ENCODE data around the gene SAMD14. TPM values are rescaled to one million over a fixed set of nuclear protein-coding genes. Genes with fewer than 3 reads are reported as not detected.
A peak's percentile ranks its signal among the peaks of the same experiment; 100 is the strongest.

The SAMD14 gene
- total RNA-seq, 1 experiment from 2014 or later: not detected

- no peaks in the 10 kb centered on the region for H3K9me3 Mint-ChIP-seq (ENCODE audit: low read depth, unreplicated experiment)
- H3K27me3 Mint-ChIP-seq (ENCODE audit: unreplicated experiment): peaks cover 63% of the 10 kb centered on the region
- CTCF ChIA-PET: no interaction called here
- no peak for DNase-seq
- H3K36me3 Mint-ChIP-seq (ENCODE audit: insufficient read depth, unreplicated experiment): peaks cover 17% of the 10 kb centered on the region
- peak overlapping the region; percentile 36 for H3K27ac Mint-ChIP-seq (ENCODE audit: unreplicated experiment)
- intact Hi-C loops (cut with micrococcal nuclease; ENCODE audit: unreplicated experiment): no loop called here
- peaks cover 23% of the 10 kb centered on the region for H3K4me1 Mint-ChIP-seq (ENCODE audit: low read depth, unreplicated experiment)
- no TSS peak for BruUV-seq (replicated peaks)
- no peak for TF ChIP-seq CTCF (IDR thresholded peaks at IDR 0.05; ENCODE audit: unreplicated experiment)
- H3K4me3 Mint-ChIP-seq (ENCODE audit: low read depth, unreplicated experiment): peak overlapping the region; percentile 57
Observed at GRCh38 chr17:50129353-50129727, 620 bp downstream of the SAMD14 start.

GRCh38 chr17:50128441-50129352, 1.3 kb downstream of the SAMD14 start:
- TF ChIP-seq CTCF (IDR thresholded peaks at IDR 0.05; ENCODE audit: unreplicated experiment): no peak
- peak overlapping the region; percentile 57 for H3K4me3 Mint-ChIP-seq (ENCODE audit: low read depth, unreplicated experiment)
- DNase-seq: peak; percentile 21
- peaks cover 23% of the 10 kb centered on the region for H3K4me1 Mint-ChIP-seq (ENCODE audit: low read depth, unreplicated experiment)
- H3K9me3 Mint-ChIP-seq (ENCODE audit: low read depth, unreplicated experiment): no peaks in the 10 kb centered on the region
- peaks cover 64% of the 10 kb centered on the region for H3K27me3 Mint-ChIP-seq (ENCODE audit: unreplicated experiment)
- CTCF ChIA-PET: no interaction called here
- peak overlapping the region; percentile 10 for H3K27ac Mint-ChIP-seq (ENCODE audit: unreplicated experiment)
- BruUV-seq (replicated peaks): no TSS peak
- peaks cover 11% of the 10 kb centered on the region for H3K36me3 Mint-ChIP-seq (ENCODE audit: insufficient read depth, unreplicated experiment)
- intact Hi-C loops (cut with micrococcal nuclease; ENCODE audit: unreplicated experiment): no loop called here

- no peak for TF ChIP-seq CTCF (IDR thresholded peaks at IDR 0.05; ENCODE audit: unreplicated experiment)
- H3K27me3 Mint-ChIP-seq (ENCODE audit: unreplicated experiment): peaks cover 73% of the 10 kb centered on the region
- peaks cover 6% of the 10 kb centered on the region for H3K36me3 Mint-ChIP-seq (ENCODE audit: insufficient read depth, unreplicated experiment)
- no peaks in the 10 kb centered on the region for H3K9me3 Mint-ChIP-seq (ENCODE audit: low read depth, unreplicated experiment)
- H3K27ac Mint-ChIP-seq (ENCODE audit: unreplicated experiment): peak overlapping the region; percentile 10
- intact Hi-C loops (cut with micrococcal nuclease; ENCODE audit: unreplicated experiment): no loop called here
- CTCF ChIA-PET: interaction anchor here (0.7 to 1.5 kb wide), 2 partner anchors 13 to 26 kb away, joined by 3 to 8 read pairs; no protein-coding TSS in a partner anchor
- DNase-seq: peak; percentile 26
- H3K4me1 Mint-ChIP-seq (ENCODE audit: low read depth, unreplicated experiment): peaks cover 23% of the 10 kb centered on the region
- no peak overlapping the region for H3K4me3 Mint-ChIP-seq (ENCODE audit: low read depth, unreplicated experiment)
- BruUV-seq (replicated peaks): no TSS peak
Observed at GRCh38 chr17:50127697-50128361, 2.1 kb downstream of the SAMD14 start.

- no peak overlapping the region for H3K4me3 Mint-ChIP-seq (ENCODE audit: low read depth, unreplicated experiment)
- peaks cover 23% of the 10 kb centered on the region for H3K4me1 Mint-ChIP-seq (ENCODE audit: low read depth, unreplicated experiment)
- no peak overlapping the region for H3K27ac Mint-ChIP-seq (ENCODE audit: unreplicated experiment)
- H3K9me3 Mint-ChIP-seq (ENCODE audit: low read depth, unreplicated experiment): no peaks in the 10 kb centered on the region
- no peak for DNase-seq
- intact Hi-C loops (cut with micrococcal nuclease; ENCODE audit: unreplicated experiment): no loop called here
- BruUV-seq (replicated peaks): no TSS peak
- peaks cover 81% of the 10 kb centered on the region for H3K27me3 Mint-ChIP-seq (ENCODE audit: unreplicated experiment)
- TF ChIP-seq CTCF (IDR thresholded peaks at IDR 0.05; ENCODE audit: unreplicated experiment): no peak
- CTCF ChIA-PET: interaction anchor here (0.6 kb wide), 1 partner anchor 129 kb away, joined by 3 read pairs; no protein-coding TSS in a partner anchor
- peaks cover 6% of the 10 kb centered on the region for H3K36me3 Mint-ChIP-seq (ENCODE audit: insufficient read depth, unreplicated experiment)
Observed at GRCh38 chr17:50125420-50125997, 4.5 kb downstream of the SAMD14 start.
